ENCODE measurements around the gene FBXW8. TPM values are rescaled to one million over a fixed set of nuclear protein-coding genes. Genes with fewer than 3 reads are reported as not detected.

The FBXW8 gene
- 6.1 TPM for total RNA-seq

GRCh38 chr12:116910645-116911451 lies at the start of gene FBXW8:
FBXW8 (plus strand) TSS chr12:116910950; CDS start chr12:116911038, 88 bp downstream.
- DNase-seq (ENCODE audit: low spot score) (peak; percentile 65), ATAC-seq (peak; percentile 94)

- DNase-seq (ENCODE audit: low spot score) (no peak), ATAC-seq (no peak)
Observed at GRCh38 chr12:116861320-116861719, 49.4 kb upstream of the FBXW8 start.

GRCh38 chr12:116862167-116862566 lies 48.6 kb upstream of the FBXW8 start:
- DNase-seq (ENCODE audit: low spot score): no peak
- no peak for ATAC-seq

GRCh38 chr12:116863275-116863767 lies 47.4 kb upstream of the FBXW8 start:
- DNase-seq (ENCODE audit: low spot score) (no peak), ATAC-seq (no peak)

- no peak for DNase-seq (ENCODE audit: low spot score)
- no peak for ATAC-seq
Observed at GRCh38 chr12:116864371-116865160, 46.2 kb upstream of the FBXW8 start.

- DNase-seq (ENCODE audit: low spot score): no peak
- ATAC-seq: no peak
Observed at GRCh38 chr12:116867523-116867922, 43.2 kb upstream of the FBXW8 start.

- no peak for ATAC-seq
- DNase-seq (ENCODE audit: low spot score): no peak
Observed at GRCh38 chr12:116870306-116870705, 40.4 kb upstream of the FBXW8 start.

- ATAC-seq (no peak), DNase-seq (ENCODE audit: low spot score) (no peak)
Observed at GRCh38 chr12:116874324-116874995, 36.3 kb upstream of the FBXW8 start.

- DNase-seq (ENCODE audit: low spot score) (no peak), ATAC-seq (no peak)
Observed at GRCh38 chr12:116876151-116876869, 34.4 kb upstream of the FBXW8 start.

- DNase-seq (ENCODE audit: low spot score) (no peak), ATAC-seq (no peak)
Observed at GRCh38 chr12:116878567-116879508, 31.9 kb upstream of the FBXW8 start.

- no peak for ATAC-seq
- no peak for DNase-seq (ENCODE audit: low spot score)
Observed at GRCh38 chr12:116879509-116880212, 31.1 kb upstream of the FBXW8 start.

GRCh38 chr12:116880213-116880816 lies 30.4 kb upstream of the FBXW8 start:
- ATAC-seq: no peak
- DNase-seq (ENCODE audit: low spot score): no peak

GRCh38 chr12:116880817-116881324 lies 29.9 kb upstream of the FBXW8 start:
- ATAC-seq: peak; percentile 63
- no peak for DNase-seq (ENCODE audit: low spot score)

- no peak for DNase-seq (ENCODE audit: low spot score)
- ATAC-seq: no peak
Observed at GRCh38 chr12:116881325-116881876, 29.3 kb upstream of the FBXW8 start, which contains the start of gene HRK. HRK (minus strand) TSS chr12:116881441; CDS start chr12:116881307, 134 bp downstream.

- DNase-seq (ENCODE audit: low spot score) (no peak), ATAC-seq (no peak)
Observed at GRCh38 chr12:116881877-116882507, 28.8 kb upstream of the FBXW8 start.

- no peak for ATAC-seq
- no peak for DNase-seq (ENCODE audit: low spot score)
Observed at GRCh38 chr12:116882742-116883141, 28.0 kb upstream of the FBXW8 start.

GRCh38 chr12:116884871-116885270 lies 25.9 kb upstream of the FBXW8 start:
- ATAC-seq (no peak), DNase-seq (ENCODE audit: low spot score) (no peak)

Measured in left lobe of liver (tissue), 2 donors.